Stimulated activated CD4-positive, alpha-beta T cell treated with anti-CD3 and anti-CD28 coated beads, Interleukin-15, amount 100 ng/mL, for 24 hours (primary cell): Measurements from ENCODE around the gene SMC1B.
A peak's percentile ranks its signal among the peaks of the same experiment; 100 is the strongest.
"Not testable (repeated sequence)": the region's sequence is repeated elsewhere in the genome, so short reads cannot be mapped to it uniquely, and the experiment has no call there.

ENCODE experiments used
- DNase-seq: peaks from one replicate; pipeline ENCODE4 v3.0.0-alpha.2; 2020

Gene SMC1B

GRCh38 chr22:45413368-45414211 is at the start of gene SMC1B, which contains the start of gene RIBC2:
Gene SMC1B (minus strand): TSS chr22:45413599. CDS start chr22:45413567, 32 bp downstream.
Gene RIBC2 (plus strand): TSS chr22:45413693. CDS start chr22:45413887, 194 bp downstream.
- peak; percentile 92 for DNase-seq

- DNase-seq = no peak
Measured at GRCh38 chr22:45462034-45462655, 48.7 kb upstream of the SMC1B start.

GRCh38 chr22:45460288-45461109 is 47.1 kb upstream of the SMC1B start:
- no peak for DNase-seq

GRCh38 chr22:45459235-45459634 is 45.8 kb upstream of the SMC1B start:
- no peak for DNase-seq

- no peak for DNase-seq
Measured at GRCh38 chr22:45458532-45458931, 45.1 kb upstream of the SMC1B start.

GRCh38 chr22:45456811-45457210 is 43.4 kb upstream of the SMC1B start:
- DNase-seq = no peak

- no peak for DNase-seq
Measured at GRCh38 chr22:45455621-45456020, 42.2 kb upstream of the SMC1B start.

GRCh38 chr22:45455212-45455611 is 41.8 kb upstream of the SMC1B start:
- DNase-seq = no peak

GRCh38 chr22:45454275-45454674 is 40.9 kb upstream of the SMC1B start:
- no peak for DNase-seq

- DNase-seq = no peak
Measured at GRCh38 chr22:45453764-45454163, 40.4 kb upstream of the SMC1B start.

GRCh38 chr22:45452565-45453379 is 39.4 kb upstream of the SMC1B start:
- no peak for DNase-seq

- no peak for DNase-seq
Measured at GRCh38 chr22:45451972-45452371, 38.6 kb upstream of the SMC1B start.

- no peak for DNase-seq
Measured at GRCh38 chr22:45450921-45451651, 37.7 kb upstream of the SMC1B start.

GRCh38 chr22:45450101-45450785 is 36.8 kb upstream of the SMC1B start:
- DNase-seq = no peak

GRCh38 chr22:45449442-45449841 is 36.0 kb upstream of the SMC1B start:
- DNase-seq = not testable (repeated sequence)

- DNase-seq = no peak
Measured at GRCh38 chr22:45448431-45448830, 35.0 kb upstream of the SMC1B start.

- not testable (repeated sequence) for DNase-seq
Measured at GRCh38 chr22:45447596-45447995, 34.2 kb upstream of the SMC1B start.

- DNase-seq = no peak
Measured at GRCh38 chr22:45446216-45446615, 32.8 kb upstream of the SMC1B start.

GRCh38 chr22:45445031-45445710 is 31.8 kb upstream of the SMC1B start:
- DNase-seq = no peak

GRCh38 chr22:45444168-45444567 is 30.8 kb upstream of the SMC1B start:
- no peak for DNase-seq
